Measurements from ENCODE around the gene KRTAP17-1. TPM values are rescaled to one million over a fixed set of nuclear protein-coding genes. Genes with fewer than 3 reads are reported as not detected.

The KRTAP17-1 gene
- total RNA-seq, 1 experiment from 2014 or later: not detected

DNA sequence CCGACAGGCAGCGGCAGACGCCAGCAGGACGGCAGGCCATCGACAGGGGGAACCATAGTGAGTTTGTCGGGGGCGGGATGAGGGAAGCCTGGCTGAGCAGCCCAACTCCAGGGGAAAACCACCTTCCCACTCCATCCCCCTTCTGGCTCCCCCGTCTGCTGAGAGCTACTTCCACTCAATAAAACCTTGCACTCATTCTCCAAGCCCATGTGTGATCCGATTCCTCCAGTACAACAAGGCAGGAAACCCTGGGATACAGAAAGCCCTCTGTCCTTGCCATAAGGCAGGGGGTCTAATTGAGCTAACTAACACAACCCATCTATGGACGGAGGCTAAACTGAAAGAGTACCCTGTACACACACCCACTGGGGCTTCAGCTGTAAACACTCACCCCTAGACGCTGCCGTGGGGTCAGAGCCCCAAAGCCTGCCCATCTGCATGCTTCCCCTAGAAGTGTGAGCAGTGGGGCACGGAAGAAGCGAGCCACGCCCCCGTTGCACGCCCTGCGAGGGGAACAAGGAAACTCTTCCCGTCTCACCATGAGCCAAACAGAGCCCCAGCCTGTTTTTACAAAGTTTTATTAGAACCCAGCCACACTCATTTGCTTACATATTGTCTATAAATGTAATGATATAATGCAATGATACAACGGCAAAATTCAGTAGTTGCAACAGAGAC is 16.9 kb downstream of the KRTAP17-1 start:
- no peaks in the 10 kb centered on the region for H4K20me1 ChIP-seq (ENCODE audit: control insufficient read depth, insufficient read depth, insufficient read length)
- peaks cover 0 to 2% of the 10 kb centered on the region in 2 experiments; a peak in 2 of 5 replicates for H3K9me3 Mint-ChIP-seq
- H3K4me1 Mint-ChIP-seq: peaks cover 0 to 10% of the 10 kb centered on the region in 2 experiments; a peak in 1 of 4 replicates
- no peak overlapping the region for H2AFZ ChIP-seq (ENCODE audit: low read length)
- no peak overlapping the region for H3K27ac Mint-ChIP-seq
- WGBS (ENCODE audit: extremely low coverage, insufficient read length, low lambda C conversion rate): no CpG with 5 or more reads among the region's 20 CpGs
- H2AK5ac ChIP-seq (ENCODE audit: insufficient read length, low read length): no peak overlapping the region
- H3K4me1 ChIP-seq (ENCODE audit: insufficient read depth, low read length): no peaks in the 10 kb centered on the region
- H3K27me3 ChIP-seq (ENCODE audit: insufficient read depth, low read length): no peaks in the 10 kb centered on the region
- H4K5ac ChIP-seq (ENCODE audit: insufficient read length, low read depth, low read length): no peak overlapping the region
- no peak overlapping the region for H3K23ac ChIP-seq (ENCODE audit: insufficient read length, low read depth, low read length)
- H3K79me2 ChIP-seq (ENCODE audit: insufficient read depth, low read length): no peaks in the 10 kb centered on the region
- H3K14ac ChIP-seq (ENCODE audit: insufficient read depth, low read length): no peak overlapping the region
- H3K23me2 ChIP-seq (ENCODE audit: insufficient read length, low read depth, low read length, poor library complexity, severe bottlenecking): no peaks in the 10 kb centered on the region
- no peak overlapping the region for H3K9ac ChIP-seq (ENCODE audit: extremely low read depth, insufficient read length, low read length)
- no peak overlapping the region for H4K8ac ChIP-seq (replicated peaks; ENCODE audit: insufficient read length, low read depth, low read length)
- H2BK120ac ChIP-seq (ENCODE audit: low read depth, low read length, poor library complexity, severe bottlenecking): no peak overlapping the region
- H3K36me3 Mint-ChIP-seq (ENCODE audit: insufficient read depth in 1 of 3, low read depth in 3 of 3): no peaks in the 10 kb centered on the region
- no peak overlapping the region for H3T11ph ChIP-seq (ENCODE audit: low read length)
- H2BK20ac ChIP-seq (ENCODE audit: low read depth, low read length, poor library complexity, severe bottlenecking): no peak overlapping the region
- no peak overlapping the region for H3K18ac ChIP-seq (ENCODE audit: insufficient read length, low read depth, low read length)
- H3K27me3 Mint-ChIP-seq (ENCODE audit: low read depth): no peaks in the 10 kb centered on the region
- no peak overlapping the region for H4K91ac ChIP-seq (ENCODE audit: insufficient read length, low read depth, low read length)
- H2BK12ac ChIP-seq (ENCODE audit: insufficient read length, low read depth, low read length): no peak overlapping the region
- H2BK15ac ChIP-seq (ENCODE audit: low read depth, low read length): no peak overlapping the region
- no peak overlapping the region for H3K4ac ChIP-seq (ENCODE audit: low read depth, low read length)
- no peak overlapping the region for H3K56ac ChIP-seq (ENCODE audit: insufficient read length, low read depth, low read length)
- no peak overlapping the region for H3K4me3 Mint-ChIP-seq
- H3K27ac ChIP-seq (ENCODE audit: insufficient read length, low read depth, low read length): no peak overlapping the region
- no peak overlapping the region for H2BK5ac ChIP-seq (ENCODE audit: insufficient read length, low read length)
- H3K79me1 ChIP-seq (ENCODE audit: insufficient read depth, low read depth, low read length, poor library complexity, severe bottlenecking): no peaks in the 10 kb centered on the region
- H3K9me3 ChIP-seq (ENCODE audit: control insufficient read depth, low read depth, low read length): no peaks in the 10 kb centered on the region
- DNase-seq: peak; percentile 46
- H3K4me2 ChIP-seq (ENCODE audit: insufficient read depth, insufficient read length, low read length): no peak overlapping the region
- TF ChIP-seq CTCF (conservative IDR thresholded peaks at IDR 0.05): 0 out of 3 replicates have a peak, but pooled peaks have one; percentile 14

Measured in H9 (cell line).